ENCODE results near the gene EIF5A2.
"Not testable (repeated sequence)": the region's sequence is repeated elsewhere in the genome, so short reads cannot be mapped to it uniquely, and the experiment has no call there.

The EIF5A2 gene

GRCh38 chr3:170908235-170909116, at the start of gene EIF5A2:
EIF5A2 (minus strand) TSS chr3:170908637; CDS start chr3:170907806, 831 bp downstream.
- DNase-seq (ENCODE audit: low spot score) = peak; percentile 99

- DNase-seq (ENCODE audit: low spot score) = no peak
These were observed 48.2 kb upstream of the EIF5A2 start for GRCh38 chr3:170956647-170957046.

DNA sequence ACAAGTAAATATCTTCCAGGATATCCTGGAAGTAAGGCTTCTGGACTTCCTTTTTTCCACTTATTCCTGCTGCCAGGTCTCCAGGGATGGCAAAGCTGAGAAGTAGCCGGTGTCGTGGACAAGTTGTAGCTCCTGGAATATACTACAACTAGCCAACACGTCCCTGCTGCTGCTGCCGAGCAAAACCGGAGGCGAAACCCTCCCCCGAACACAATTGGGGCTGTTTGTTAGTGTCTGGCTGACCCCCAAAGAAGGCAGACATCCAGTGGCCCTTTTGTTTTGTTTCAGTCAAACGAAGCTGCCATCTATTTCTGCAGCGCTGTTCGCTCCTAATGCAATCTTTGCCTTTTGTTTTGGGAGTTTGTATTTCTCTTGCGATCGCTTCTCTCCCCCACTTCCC, 45.3 kb upstream of the EIF5A2 start:
- DNase-seq (ENCODE audit: low spot score) = no peak

DNA sequence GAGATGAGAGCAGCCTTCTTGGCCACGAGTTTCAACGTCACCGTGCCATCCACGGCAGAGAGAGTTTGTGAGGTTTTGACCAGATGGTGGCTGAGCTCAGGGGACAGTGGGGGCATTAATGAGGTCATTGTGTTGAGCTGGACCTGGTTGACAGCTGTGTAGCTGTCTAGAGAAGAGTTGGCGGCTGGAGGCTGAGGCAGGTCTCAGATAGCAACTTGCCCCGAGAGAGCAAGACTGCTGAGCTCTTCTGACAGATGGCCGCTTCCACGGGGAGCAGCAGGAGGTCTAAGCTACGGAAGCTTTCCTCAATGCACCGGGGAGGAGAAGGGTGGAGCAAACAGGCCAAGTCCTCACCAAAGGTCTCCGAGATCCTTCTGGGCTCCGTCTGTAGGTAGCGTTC, 44.8 kb upstream of the EIF5A2 start:
- DNase-seq (ENCODE audit: low spot score) = no peak

DNA sequence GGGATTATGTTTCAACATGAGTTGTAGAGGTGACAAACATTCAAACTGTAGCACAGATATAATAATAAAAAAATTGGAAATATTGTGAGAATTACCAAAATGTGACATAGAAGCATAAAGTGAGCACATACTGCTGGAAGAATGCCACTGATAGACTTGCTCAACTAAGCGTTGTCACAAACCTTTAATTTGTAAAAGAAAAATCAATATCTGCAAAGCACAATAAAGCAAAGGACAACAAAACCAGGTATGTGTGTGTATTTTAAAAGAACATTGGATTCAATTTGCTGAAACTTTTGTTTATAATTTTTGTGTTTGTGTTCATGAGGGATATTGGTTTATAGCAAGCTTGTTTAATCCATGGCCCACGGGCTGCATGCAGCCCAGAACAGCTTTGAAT, 40.8 kb upstream of the EIF5A2 start:
- DNase-seq (ENCODE audit: low spot score) = no peak

GRCh38 chr3:170947018-170947769, 38.8 kb upstream of the EIF5A2 start:
- no peak for DNase-seq (ENCODE audit: low spot score)

DNA sequence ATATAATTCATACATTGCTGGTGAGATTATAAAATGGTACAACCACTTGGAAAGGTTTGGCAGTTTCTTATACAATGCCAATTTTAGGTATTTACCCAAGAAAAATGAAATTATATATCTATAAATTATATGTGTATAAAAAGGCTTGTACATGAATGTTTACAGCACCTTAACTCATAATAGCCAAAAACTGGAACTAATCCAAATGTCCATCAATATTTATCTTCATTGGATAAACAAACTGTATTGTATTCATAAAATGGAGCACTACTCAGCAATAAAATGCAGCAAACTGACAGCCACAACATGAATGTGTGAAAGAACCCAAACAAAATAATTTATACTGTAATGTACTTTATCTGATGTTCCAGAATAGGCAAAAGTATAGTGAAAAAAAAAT, 33.6 kb upstream of the EIF5A2 start:
- no peak for DNase-seq (ENCODE audit: low spot score)

- DNase-seq (ENCODE audit: low spot score) = no peak
These were observed 33.1 kb upstream of the EIF5A2 start for GRCh38 chr3:170941551-170941950.

GRCh38 chr3:170933039-170933438, 24.6 kb upstream of the EIF5A2 start:
- not testable (repeated sequence) for DNase-seq (ENCODE audit: low spot score)

DNA sequence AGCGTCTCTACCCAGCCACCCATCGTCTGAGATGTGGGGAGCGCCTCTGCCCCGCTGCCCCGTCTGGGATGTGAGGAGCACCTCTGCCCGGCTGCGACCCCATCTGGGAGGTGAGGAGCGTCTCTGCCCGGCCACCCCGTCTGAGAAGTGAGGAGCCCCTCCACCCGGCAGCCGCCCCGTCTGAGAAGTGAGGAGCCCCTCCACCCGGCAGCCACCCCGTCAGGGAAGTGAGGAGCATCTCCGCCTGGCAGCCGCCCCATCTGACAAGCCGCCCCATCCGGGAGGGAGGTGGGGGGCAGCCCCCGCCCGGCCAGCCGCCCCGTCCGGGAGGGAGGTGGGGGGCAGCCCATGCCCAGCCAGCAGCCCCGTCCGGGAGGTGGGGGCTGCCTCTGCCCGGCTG, 15.1 kb upstream of the EIF5A2 start:
- not testable (repeated sequence) for DNase-seq (ENCODE audit: low spot score)

- DNase-seq (ENCODE audit: low spot score) = no peak
These were observed 10.3 kb upstream of the EIF5A2 start for GRCh38 chr3:170918715-170919114.

- no peak for DNase-seq (ENCODE audit: low spot score)
These were observed 6.3 kb upstream of the EIF5A2 start for GRCh38 chr3:170914690-170915089.

GRCh38 chr3:170914212-170914611, 5.8 kb upstream of the EIF5A2 start:
- no peak for DNase-seq (ENCODE audit: low spot score)

DNA sequence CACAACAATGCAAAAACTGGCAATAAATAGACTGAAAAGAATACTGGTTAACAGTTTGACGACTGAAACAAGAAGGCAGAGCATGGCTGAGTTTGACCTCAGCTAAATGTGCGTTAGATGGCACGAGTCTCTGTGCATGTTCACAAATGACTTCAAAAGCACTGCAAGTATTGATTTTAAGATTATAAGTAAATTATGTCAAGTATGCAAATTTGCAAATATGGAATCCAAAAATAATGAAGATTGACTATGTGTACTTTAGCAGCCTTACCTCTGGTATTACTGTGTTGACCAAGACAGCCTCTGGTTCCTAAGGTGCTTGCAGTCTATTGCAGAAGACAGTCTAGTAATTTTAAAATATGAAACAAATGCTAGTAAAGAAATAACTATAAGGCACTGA, 2.6 kb upstream of the EIF5A2 start:
- DNase-seq (ENCODE audit: low spot score) = no peak

DNA sequence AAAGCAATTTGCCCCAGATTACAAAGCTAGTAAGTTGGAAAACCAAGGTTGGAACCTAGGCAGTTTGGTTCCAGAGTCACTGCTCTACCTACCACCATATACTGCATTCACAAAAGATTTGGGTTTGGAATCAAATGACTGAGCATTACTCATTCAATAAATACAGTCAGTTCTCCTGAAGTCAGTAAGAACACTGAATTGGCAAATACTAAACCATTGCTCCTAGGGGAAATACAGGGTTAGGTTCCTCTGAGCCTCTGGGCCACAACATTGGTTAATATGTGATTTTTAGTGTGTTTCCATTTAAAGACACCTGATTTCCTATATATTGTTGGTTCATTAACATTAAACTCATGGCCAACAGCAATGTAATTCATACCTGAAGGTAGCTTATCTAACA, 2.1 kb upstream of the EIF5A2 start:
- no peak for DNase-seq (ENCODE audit: low spot score)

- peak; percentile 82 for DNase-seq (ENCODE audit: low spot score)
These were observed 879 bp upstream of the EIF5A2 start for GRCh38 chr3:170909129-170909903.

DNA sequence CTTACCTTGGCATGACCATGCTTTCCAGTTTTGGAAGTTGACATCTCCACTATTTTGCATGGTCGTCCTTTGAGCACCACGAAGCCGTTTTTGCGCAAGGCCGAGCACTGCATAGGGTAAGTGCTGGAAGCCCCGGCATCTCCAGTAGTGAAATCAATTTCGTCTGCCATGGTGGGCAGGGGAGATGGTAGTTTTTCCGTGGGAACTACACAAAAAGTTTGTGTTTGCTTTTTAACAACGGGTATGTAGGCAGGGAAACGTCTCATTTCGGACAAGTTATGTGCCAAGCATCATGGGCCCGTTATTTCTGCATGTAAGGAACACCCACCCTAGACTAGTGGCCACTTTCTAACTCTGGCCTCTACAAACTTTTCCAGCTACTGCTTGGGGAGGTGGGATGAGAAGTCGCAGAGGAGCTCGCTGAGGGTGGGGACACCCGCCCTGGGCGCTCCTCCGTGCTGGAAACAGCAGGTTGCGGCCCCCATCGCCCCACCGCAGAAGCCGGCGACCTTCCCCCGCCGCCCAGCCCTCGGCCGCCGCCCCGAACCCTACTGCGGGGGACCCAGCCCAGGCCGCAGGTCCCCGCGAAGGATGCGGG, 701 bp downstream of the EIF5A2 start:
- peak; percentile 15 for DNase-seq (ENCODE audit: low spot score)

GRCh38 chr3:170905862-170906261, 2.6 kb downstream of the EIF5A2 start:
- DNase-seq (ENCODE audit: low spot score) = no peak

GRCh38 chr3:170903123-170903522, 5.3 kb downstream of the EIF5A2 start:
- DNase-seq (ENCODE audit: low spot score) = no peak

- no peak for DNase-seq (ENCODE audit: low spot score)
These were observed 9.0 kb downstream of the EIF5A2 start for GRCh38 chr3:170899455-170899854.

- no peak for DNase-seq (ENCODE audit: low spot score)
These were observed 10.5 kb downstream of the EIF5A2 start for GRCh38 chr3:170897978-170898377.

DNA sequence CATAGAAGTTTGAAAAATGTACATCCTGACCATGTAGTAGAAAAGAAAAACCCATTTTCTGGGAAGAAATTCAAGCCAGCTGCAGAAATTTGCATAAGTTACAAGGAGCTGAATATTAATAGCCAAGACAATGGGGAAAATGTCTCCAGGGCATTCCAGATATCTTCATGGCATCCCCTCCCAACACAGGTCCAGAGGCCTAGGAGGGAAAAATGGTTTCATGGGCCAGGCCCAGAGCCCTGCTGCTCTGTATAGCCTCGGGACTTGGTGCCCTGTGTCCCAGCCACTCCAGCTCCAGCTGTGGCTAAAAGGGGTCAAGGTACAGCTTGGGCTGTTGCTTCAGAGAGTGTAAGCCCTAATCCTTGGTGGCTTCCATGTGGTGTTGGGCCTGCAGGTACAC, 11.2 kb downstream of the EIF5A2 start:
- DNase-seq (ENCODE audit: low spot score) = not testable (repeated sequence)

Data from AG08396 (cell line).